ENCODE data around the gene DSCAM. TPM values are rescaled to one million over a fixed set of nuclear protein-coding genes. Genes with fewer than 3 reads are reported as not detected.

Gene DSCAM
- total and polyA plus RNA-seq, 10 of the 15 experiments (the other 5 are each of a cell fraction or from before 2014, with no cell fraction given): not detected

DNA sequence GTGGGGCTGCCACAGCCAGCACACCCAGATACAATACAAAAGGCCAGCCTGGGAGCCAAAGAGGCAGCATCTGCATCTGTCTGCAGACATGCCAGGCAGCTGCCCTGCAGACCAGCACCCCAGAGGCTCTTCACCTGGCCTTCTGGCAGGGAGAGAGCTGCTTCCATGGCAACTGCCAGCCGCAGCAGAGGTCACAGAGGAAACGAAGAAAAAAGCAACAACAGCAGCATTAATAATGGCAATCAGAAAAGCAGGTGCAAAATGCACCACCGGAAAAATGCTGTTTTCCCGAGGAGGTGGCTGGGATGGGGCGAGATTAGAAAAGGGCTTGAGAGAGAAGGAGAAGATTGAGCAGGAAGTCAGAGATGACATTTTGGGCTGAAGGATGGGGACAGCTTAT is 670.2 kb downstream of the DSCAM start:
- no TSS peak for BruUV-seq (replicated peaks)
- 27% methylated on average over 5 of the region's 5 CpGs for WGBS (ENCODE audit: insufficient coverage, insufficient replicate concordance, low lambda C conversion rate, missing lambda C conversion rate)
- CTCF ChIA-PET: no interaction called here
- H3K4me3 ChIP-seq: no peak overlapping the region
- RAD21 ChIA-PET (ENCODE audit: unreplicated experiment): no interaction called here
- TF ChIP-seq RAD51 (IDR thresholded peaks at IDR 0.05) (no peak), POLR2AphosphoS5 (IDR thresholded peaks at IDR 0.05; ENCODE audit: low read length) (no peak), WRNIP1 (IDR thresholded peaks at IDR 0.05; ENCODE audit: borderline replicate concordance, low read depth, low read length) (no peak), CHD1 (IDR thresholded peaks at IDR 0.05; ENCODE audit: low read depth, low read length) (no peak), TCF3 (IDR thresholded peaks at IDR 0.05; ENCODE audit: borderline replicate concordance, insufficient read depth, low read depth, low read length) (no peak), RELA (IDR thresholded peaks at IDR 0.05; ENCODE audit: borderline replicate concordance, partially characterized antibody) (no peak)
- TF ChIP-seq, protein P1, sequence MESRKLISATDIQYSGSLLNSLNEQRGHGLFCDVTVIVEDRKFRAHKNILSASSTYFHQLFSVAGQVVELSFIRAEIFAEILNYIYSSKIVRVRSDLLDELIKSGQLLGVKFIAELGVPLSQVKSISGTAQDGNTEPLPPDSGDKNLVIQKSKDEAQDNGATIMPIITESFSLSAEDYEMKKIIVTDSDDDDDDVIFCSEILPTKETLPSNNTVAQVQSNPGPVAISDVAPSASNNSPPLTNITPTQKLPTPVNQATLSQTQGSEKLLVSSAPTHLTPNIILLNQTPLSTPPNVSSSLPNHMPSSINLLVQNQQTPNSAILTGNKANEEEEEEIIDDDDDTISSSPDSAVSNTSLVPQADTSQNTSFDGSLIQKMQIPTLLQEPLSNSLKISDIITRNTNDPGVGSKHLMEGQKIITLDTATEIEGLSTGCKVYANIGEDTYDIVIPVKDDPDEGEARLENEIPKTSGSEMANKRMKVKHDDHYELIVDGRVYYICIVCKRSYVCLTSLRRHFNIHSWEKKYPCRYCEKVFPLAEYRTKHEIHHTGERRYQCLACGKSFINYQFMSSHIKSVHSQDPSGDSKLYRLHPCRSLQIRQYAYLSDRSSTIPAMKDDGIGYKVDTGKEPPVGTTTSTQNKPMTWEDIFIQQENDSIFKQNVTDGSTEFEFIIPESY (IDR thresholded peaks at IDR 0.05): no peak
- TF ChIP-seq, protein P2, sequence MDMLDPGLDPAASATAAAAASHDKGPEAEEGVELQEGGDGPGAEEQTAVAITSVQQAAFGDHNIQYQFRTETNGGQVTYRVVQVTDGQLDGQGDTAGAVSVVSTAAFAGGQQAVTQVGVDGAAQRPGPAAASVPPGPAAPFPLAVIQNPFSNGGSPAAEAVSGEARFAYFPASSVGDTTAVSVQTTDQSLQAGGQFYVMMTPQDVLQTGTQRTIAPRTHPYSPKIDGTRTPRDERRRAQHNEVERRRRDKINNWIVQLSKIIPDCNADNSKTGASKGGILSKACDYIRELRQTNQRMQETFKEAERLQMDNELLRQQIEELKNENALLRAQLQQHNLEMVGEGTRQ (IDR thresholded peaks at IDR 0.05; ENCODE audit: borderline replicate concordance, low read depth, low read length): no peak
- FAIRE-seq: no peak
- H3K9me3 ChIP-seq (replicated peaks; ENCODE audit: control insufficient read depth, insufficient read depth, low read length): no peaks in the 10 kb centered on the region; the same call in 2 of the 3 replicates
- ATAC-seq: no peak
- no peak overlapping the region for H3K27ac ChIP-seq (ENCODE audit: control insufficient read depth, insufficient read depth)
- no peak for DNase-seq (ENCODE audit: low read depth, low spot score)
- no peak overlapping the region for H3K9ac ChIP-seq (ENCODE audit: control insufficient read depth, insufficient read depth, low read length)
- no peaks in the 10 kb centered on the region for H4K20me1 ChIP-seq (ENCODE audit: control insufficient read depth, insufficient read depth)
- no peaks in the 10 kb centered on the region for H3K4me1 ChIP-seq (ENCODE audit: control insufficient read depth, insufficient read depth, low read length)
- H2AFZ ChIP-seq (ENCODE audit: control insufficient read depth, low read depth, low read length): no peak overlapping the region
- POLR2A ChIA-PET: no interaction called here
- intact Hi-C loops (cut with micrococcal nuclease; ENCODE audit: unreplicated experiment): no loop called here
- no peaks in the 10 kb centered on the region for H3K27me3 ChIP-seq (replicated peaks in 1 of 2; ENCODE audit: control insufficient read depth in 2 of 2, insufficient read depth in 2 of 2, low read length in 1 of 2)
- SMC1A ChIA-PET (ENCODE audit: uncharacterized antibody, unreplicated experiment): no interaction called here
- H3K79me2 ChIP-seq (ENCODE audit: control insufficient read depth, insufficient read depth, low read length): no peaks in the 10 kb centered on the region
- no peaks in the 10 kb centered on the region for H3K36me3 ChIP-seq (ENCODE audit: control insufficient read depth in 2 of 2, insufficient read depth in 2 of 2, low read length in 1 of 2)
- no peak overlapping the region for H3K4me2 ChIP-seq (ENCODE audit: control insufficient read depth, insufficient read depth)
- in situ Hi-C loops (cut with MboI): no loop called here

Measured in GM12878 (cell line).